HFFc6 (cell line): ENCODE results near the gene PNLIPRP3. TPM values are rescaled to one million over a fixed set of nuclear protein-coding genes. Genes with fewer than 3 reads are reported as not detected.

Experiments
- DNase-seq: peaks from one replicate; pipeline ENCODE4 v3.0.0-alpha.2; 2018
- H3K27ac Mint-ChIP-seq: 2 replicates; pipeline ENCODE4 v1.8.0; 2020; ENCODE audit warnings: mild to moderate bottlenecking, mixed read lengths
- H3K27me3 Mint-ChIP-seq: 2 replicates; pipeline ENCODE4 v1.8.0; 2021; ENCODE audit warnings: mild to moderate bottlenecking, moderate library complexity, mixed read lengths; ENCODE audit not compliant: insufficient read depth
- H3K36me3 Mint-ChIP-seq: 2 replicates; pipeline ENCODE4 v1.8.0; 2021; ENCODE audit warnings: low read depth, mixed read lengths
- H3K4me1 Mint-ChIP-seq: 2 replicates; pipeline ENCODE4 v1.8.0; 2020; ENCODE audit warnings: low read depth, mixed read lengths
- H3K4me3 Mint-ChIP-seq: 2 replicates; pipeline ENCODE4 v1.8.0; 2020; ENCODE audit warnings: mild to moderate bottlenecking, moderate library complexity, mixed read lengths
- H3K9me3 Mint-ChIP-seq: 2 replicates; pipeline ENCODE4 v1.8.0; 2020; ENCODE audit warnings: mild to moderate bottlenecking, mixed read lengths
- CTCF ChIP-seq: fragments of 200-600 bp; sonication (generic); IDR thresholded peaks from 2 replicates; pipeline ENCODE4 v1.5.0; 2021; ENCODE audit warnings: antibody characterized with exemption, mild to moderate bottlenecking
- total RNA-seq, 6 experiments: library from RNA; stranded (reverse); fragmentation: NEBNext Ultra II Directional; extraction: Animal tissue kit (Norgen Biotek cat#: 25700); gene quantifications; 2 replicates in 1 of 6; 3 replicates in 5 of 6; pipeline ENCODE4 v1.2.3, GENCODE V29; 2021

The PNLIPRP3 gene
- total RNA-seq, 6 experiments from 2014 or later, result not detected

- no peak for TF ChIP-seq CTCF
- no peaks in the 10 kb centered on the region for H3K36me3 Mint-ChIP-seq
- no peak for DNase-seq
Measured at GRCh38 chr10:116410351-116410750, 17.3 kb upstream of the PNLIPRP3 start.

GRCh38 chr10:116417821-116418220 is 9.8 kb upstream of the PNLIPRP3 start:
- DNase-seq, result no peak
- H3K4me3 Mint-ChIP-seq, result no peak overlapping the region
- H3K27me3 Mint-ChIP-seq, result no peaks in the 10 kb centered on the region
- peaks cover 5% of the 10 kb centered on the region; the same call in 1 of the 2 replicates for H3K9me3 Mint-ChIP-seq
- no peak for TF ChIP-seq CTCF
- H3K27ac Mint-ChIP-seq, result no peak overlapping the region
- no peaks in the 10 kb centered on the region for H3K36me3 Mint-ChIP-seq
- no peaks in the 10 kb centered on the region for H3K4me1 Mint-ChIP-seq

More at GRCh38 chr10:116410351-116410750, 17.3 kb upstream of the PNLIPRP3 start:
- Mint-ChIP-seq H3K27me3 (no peaks in the 10 kb centered on the region; the same call in 1 of the 2 replicates), H3K4me1 (no peaks in the 10 kb centered on the region), H3K4me3 (no peak overlapping the region), H3K9me3 (no peaks in the 10 kb centered on the region), H3K27ac (no peak overlapping the region)

DNA sequence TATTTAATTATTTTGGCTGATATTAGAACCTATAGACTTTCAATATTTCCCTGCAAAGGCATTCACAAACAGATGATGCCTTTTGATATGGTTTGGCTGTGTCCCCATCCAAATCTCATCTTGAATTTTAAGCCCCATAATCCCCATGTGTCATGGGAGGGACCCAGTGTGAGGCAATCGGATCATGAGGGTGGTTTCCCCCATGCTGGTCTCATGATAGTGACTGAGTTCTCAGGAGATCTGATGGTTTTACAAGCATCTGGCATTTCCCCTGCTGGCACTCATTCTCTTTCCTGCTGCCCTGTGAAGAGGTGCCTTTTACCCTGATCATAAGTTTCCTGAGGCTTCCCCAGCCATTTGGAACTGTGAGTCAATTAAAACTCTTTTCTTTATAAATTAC is 9.3 kb upstream of the PNLIPRP3 start:
- DNase-seq, result no peak
- no peak overlapping the region for H3K4me3 Mint-ChIP-seq
- no peak overlapping the region for H3K27ac Mint-ChIP-seq
- TF ChIP-seq CTCF, result no peak
- peaks cover 5% of the 10 kb centered on the region; the same call in 1 of the 2 replicates for H3K9me3 Mint-ChIP-seq
- H3K4me1 Mint-ChIP-seq, result no peaks in the 10 kb centered on the region
- H3K27me3 Mint-ChIP-seq, result no peaks in the 10 kb centered on the region
- no peaks in the 10 kb centered on the region for H3K36me3 Mint-ChIP-seq

- H3K36me3 Mint-ChIP-seq, result no peaks in the 10 kb centered on the region
Measured at GRCh38 chr10:116421815-116422214, 5.8 kb upstream of the PNLIPRP3 start.

GRCh38 chr10:116429288-116429977 is 1.8 kb downstream of the PNLIPRP3 start:
- Mint-ChIP-seq H3K9me3 (no peaks in the 10 kb centered on the region; the same call in 1 of the 2 replicates), H3K4me1 (no peaks in the 10 kb centered on the region), H3K27me3 (no peaks in the 10 kb centered on the region), H3K36me3 (no peaks in the 10 kb centered on the region), H3K4me3 (no peak overlapping the region), H3K27ac (no peak overlapping the region)
- no peak for TF ChIP-seq CTCF
- no peak for DNase-seq

More at GRCh38 chr10:116421815-116422214, 5.8 kb upstream of the PNLIPRP3 start:
- peaks cover 5% of the 10 kb centered on the region; the same call in 1 of the 2 replicates for H3K9me3 Mint-ChIP-seq
- H3K27me3 Mint-ChIP-seq, result no peaks in the 10 kb centered on the region
- no peak for TF ChIP-seq CTCF
- no peak overlapping the region for H3K27ac Mint-ChIP-seq
- H3K4me3 Mint-ChIP-seq, result no peak overlapping the region
- H3K4me1 Mint-ChIP-seq, result no peaks in the 10 kb centered on the region
- DNase-seq, result no peak
